Mesendoderm (in vitro differentiated cells): ENCODE results near the gene ORC5.

Source experiments
- DNase-seq: peaks from one replicate; pipeline ENCODE4 v3.0.0; 2013
- H2AK5ac ChIP-seq: 2 replicates; pipeline ENCODE4 v1.6.1; 2013; ENCODE audit warnings: low read length, inconsistent platforms
- H2BK120ac ChIP-seq: 2 replicates; pipeline ENCODE4 v1.6.1; 2013; ENCODE audit warnings: low read depth, mild to moderate bottlenecking, low read length, moderate library complexity, mixed read lengths
- H2BK15ac ChIP-seq: replicated peaks from 2 replicates; pipeline ENCODE4 v1.6.1; 2013; ENCODE audit warnings: low read depth, mild to moderate bottlenecking, moderate library complexity
- H2BK5ac ChIP-seq: 2 replicates; pipeline ENCODE4 v1.6.1; 2013; ENCODE audit warnings: low read length, inconsistent platforms
- H3K18ac ChIP-seq: 2 replicates; pipeline ENCODE4 v1.6.1; 2013; ENCODE audit warnings: mild to moderate bottlenecking, low read length, mixed read lengths
- H3K23ac ChIP-seq: one replicate; pipeline ENCODE4 v1.6.1; 2013; ENCODE audit warnings: low read length
- H3K27ac ChIP-seq: 2 replicates; pipeline ENCODE4 v1.5.1; 2013; ENCODE audit warnings: low read depth, mild to moderate bottlenecking, inconsistent platforms, low read length, moderate library complexity
- H3K27me3 ChIP-seq: 2 replicates; pipeline ENCODE4 v1.6.1; 2013; ENCODE audit warnings: low read length, control low read depth, mild to moderate bottlenecking, inconsistent platforms; ENCODE audit not compliant: insufficient read depth, poor library complexity
- H3K36me3 ChIP-seq: 2 replicates; pipeline ENCODE4 v1.6.1; 2013; ENCODE audit warnings: low read length, inconsistent platforms; ENCODE audit not compliant: control insufficient read depth, insufficient read depth
- H3K4ac ChIP-seq: one replicate; pipeline ENCODE4 v1.6.1; 2013; ENCODE audit warnings: low read depth, mild to moderate bottlenecking, low read length, moderate library complexity
- H3K4me1 ChIP-seq: 2 replicates; pipeline ENCODE4 v1.6.1; 2013; ENCODE audit warnings: low read depth, low read length, inconsistent platforms; ENCODE audit not compliant: control insufficient read depth
- H3K4me2 ChIP-seq: 2 replicates; pipeline ENCODE4 v1.6.1; 2013; ENCODE audit warnings: low read length
- H3K4me3 ChIP-seq: 2 replicates; pipeline ENCODE4 v1.5.1; 2013; ENCODE audit warnings: mild to moderate bottlenecking, low read length
- H3K56ac ChIP-seq: one replicate; pipeline ENCODE4 v1.6.1; 2013; ENCODE audit warnings: low read length
- H3K79me1 ChIP-seq: 2 replicates; pipeline ENCODE4 v1.6.1; 2013; ENCODE audit warnings: low read length, inconsistent platforms
- H3K79me2 ChIP-seq: 2 replicates; pipeline ENCODE4 v1.6.1; 2013; ENCODE audit warnings: mild to moderate bottlenecking, low read length; ENCODE audit not compliant: control insufficient read depth, insufficient read depth
- H3K9ac ChIP-seq: 2 replicates; pipeline ENCODE4 v1.6.1; 2013; ENCODE audit warnings: low read length, inconsistent platforms
- H4K5ac ChIP-seq: one replicate; pipeline ENCODE4 v1.6.1; 2013; ENCODE audit warnings: low read length
- H4K8ac ChIP-seq: one replicate; pipeline ENCODE4 v1.6.1; 2013; ENCODE audit warnings: low read depth, mild to moderate bottlenecking, control low read depth, low read length, moderate library complexity
- WGBS: extraction: QIAGEN DNeasy Blood & Tissue Kit; methylation state at CpG from one replicate; pipeline ENCODE4 v1.1.7; 2013; ENCODE audit warnings: low lambda C conversion rate, missing lambda C conversion rate; ENCODE audit not compliant: insufficient coverage; ENCODE audit errors: extremely low coverage; 5-methylcytosine and 5-hydroxymethylcytosine counted together

ORC5 gene

GRCh38 chr7:104209063-104209462 is 1.2 kb upstream of the ORC5 start:
- Histone ChIP-seq H2BK5ac (no peak overlapping the region), H2BK120ac (no peak overlapping the region), H2BK15ac (no peak overlapping the region), H3K27ac (no peak overlapping the region), H3K4me3 (no peak overlapping the region), H2AK5ac (no peak overlapping the region), H3K27me3 (no peaks in the 10 kb centered on the region), H3K9ac (no peak overlapping the region), H4K5ac (no peak overlapping the region), H3K23ac (no peak overlapping the region), H3K79me2 (peaks cover 15% of the 10 kb centered on the region), H3K18ac (no peak overlapping the region), H3K4ac (no peak overlapping the region), H4K8ac (no peak overlapping the region), H3K4me2 (no peak overlapping the region), H3K79me1 (peaks cover 8% of the 10 kb centered on the region), H3K4me1 (no peaks in the 10 kb centered on the region), H3K56ac (no peak overlapping the region), H3K36me3 (no peaks in the 10 kb centered on the region)
- no peak for DNase-seq
- no CpG with 5 or more reads among the region's 4 CpGs for WGBS

- Histone ChIP-seq H3K27me3 (no peaks in the 10 kb centered on the region), H2BK120ac (no peak overlapping the region), H4K8ac (peak overlapping the region; percentile 76), H3K56ac (peak overlapping the region; percentile 91), H3K18ac (peak overlapping the region; percentile 69), H3K4me3 (no peak overlapping the region), H2BK15ac (no peak overlapping the region), H3K9ac (peak overlapping the region; percentile 85), H2BK5ac (no peak overlapping the region), H3K79me1 (peaks cover 8% of the 10 kb centered on the region), H3K4ac (no peak overlapping the region), H3K4me1 (no peaks in the 10 kb centered on the region), H2AK5ac (no peak overlapping the region), H3K4me2 (peak overlapping the region; percentile 57), H3K36me3 (no peaks in the 10 kb centered on the region), H3K27ac (no peak overlapping the region), H4K5ac (no peak overlapping the region), H3K23ac (no peak overlapping the region), H3K79me2 (peaks cover 15% of the 10 kb centered on the region)
- no peak for DNase-seq
- WGBS, result no CpG with 5 or more reads among the region's 7 CpGs
Measured at GRCh38 chr7:104208421-104208780, 588 bp upstream of the ORC5 start.

GRCh38 chr7:104207348-104207730 is 474 bp downstream of the ORC5 start:
- peak overlapping the region; percentile 98 for H3K9ac ChIP-seq
- WGBS, result no CpG with 5 or more reads among the region's 10 CpGs
- H3K23ac ChIP-seq, result no peak overlapping the region
- DNase-seq, result peak; percentile 32
- H3K4me1 ChIP-seq, result no peaks in the 10 kb centered on the region
- H4K8ac ChIP-seq, result no peak overlapping the region
- H3K27ac ChIP-seq, result no peak overlapping the region
- H3K18ac ChIP-seq, result peak overlapping the region; percentile 13
- peak overlapping the region; percentile 95 for H3K56ac ChIP-seq
- H4K5ac ChIP-seq, result peak overlapping the region; percentile 16
- peaks cover 10% of the 10 kb centered on the region for H3K79me1 ChIP-seq
- peaks cover 1% of the 10 kb centered on the region for H3K36me3 ChIP-seq
- no peak overlapping the region for H2BK15ac ChIP-seq
- H3K4me3 ChIP-seq, result peak overlapping the region; percentile 92
- no peak overlapping the region for H2AK5ac ChIP-seq
- no peak overlapping the region for H3K4ac ChIP-seq
- H2BK120ac ChIP-seq, result no peak overlapping the region
- H2BK5ac ChIP-seq, result peak overlapping the region; percentile 17
- peaks cover 17% of the 10 kb centered on the region for H3K79me2 ChIP-seq
- H3K27me3 ChIP-seq, result no peaks in the 10 kb centered on the region
- peak overlapping the region; percentile 64 for H3K4me2 ChIP-seq

- H3K27ac ChIP-seq, result no peak overlapping the region
- H3K23ac ChIP-seq, result no peak overlapping the region
- peak overlapping the region; percentile 98 for H3K9ac ChIP-seq
- peak overlapping the region; percentile 64 for H3K4me2 ChIP-seq
- no peaks in the 10 kb centered on the region for H3K27me3 ChIP-seq
- no peak overlapping the region for H3K4ac ChIP-seq
- H4K5ac ChIP-seq, result no peak overlapping the region
- H3K4me1 ChIP-seq, result no peaks in the 10 kb centered on the region
- no peak overlapping the region for H3K18ac ChIP-seq
- no peak overlapping the region for H4K8ac ChIP-seq
- H2BK120ac ChIP-seq, result no peak overlapping the region
- no peak overlapping the region for H2AK5ac ChIP-seq
- no peak overlapping the region for H2BK15ac ChIP-seq
- DNase-seq, result no peak
- H3K4me3 ChIP-seq, result peak overlapping the region; percentile 92
- H3K36me3 ChIP-seq, result peaks cover 1% of the 10 kb centered on the region
- H3K79me1 ChIP-seq, result peaks cover 10% of the 10 kb centered on the region
- H2BK5ac ChIP-seq, result no peak overlapping the region
- WGBS, result no CpG with 5 or more reads among the region's 6 CpGs
- H3K56ac ChIP-seq, result peak overlapping the region; percentile 95
- peaks cover 17% of the 10 kb centered on the region for H3K79me2 ChIP-seq
Measured at GRCh38 chr7:104206841-104207240, 972 bp downstream of the ORC5 start.

- H3K79me2 ChIP-seq, result peaks cover 1% of the 10 kb centered on the region
- no peak overlapping the region for H3K27ac ChIP-seq
- no peak overlapping the region for H2AK5ac ChIP-seq
- H3K4me1 ChIP-seq, result no peaks in the 10 kb centered on the region
- H3K18ac ChIP-seq, result no peak overlapping the region
- no peak overlapping the region for H4K5ac ChIP-seq
- no peak overlapping the region for H2BK15ac ChIP-seq
- no peaks in the 10 kb centered on the region for H3K27me3 ChIP-seq
- no peak overlapping the region for H2BK5ac ChIP-seq
- H3K4ac ChIP-seq, result no peak overlapping the region
- H3K9ac ChIP-seq, result no peak overlapping the region
- no peak overlapping the region for H2BK120ac ChIP-seq
- peaks cover 4% of the 10 kb centered on the region for H3K36me3 ChIP-seq
- peaks cover 2% of the 10 kb centered on the region for H3K79me1 ChIP-seq
- no CpG with 5 or more reads among the region's 6 CpGs for WGBS
- DNase-seq, result peak; percentile 22
- no peak overlapping the region for H4K8ac ChIP-seq
- H3K23ac ChIP-seq, result no peak overlapping the region
- no peak overlapping the region for H3K4me3 ChIP-seq
- no peak overlapping the region for H3K56ac ChIP-seq
- H3K4me2 ChIP-seq, result no peak overlapping the region
Measured at GRCh38 chr7:104198673-104199278, 9.0 kb downstream of the ORC5 start.

- H4K8ac ChIP-seq, result no peak overlapping the region
- H3K79me2 ChIP-seq, result no peaks in the 10 kb centered on the region
- no peak overlapping the region for H3K56ac ChIP-seq
- H2BK5ac ChIP-seq, result no peak overlapping the region
- no peak overlapping the region for H3K18ac ChIP-seq
- peaks cover 3% of the 10 kb centered on the region for H3K36me3 ChIP-seq
- no peak for DNase-seq
- H3K4me2 ChIP-seq, result no peak overlapping the region
- H2BK120ac ChIP-seq, result no peak overlapping the region
- no peak overlapping the region for H3K23ac ChIP-seq
- no peak overlapping the region for H3K27ac ChIP-seq
- H2AK5ac ChIP-seq, result no peak overlapping the region
- H3K9ac ChIP-seq, result no peak overlapping the region
- H3K4me3 ChIP-seq, result no peak overlapping the region
- H3K4ac ChIP-seq, result no peak overlapping the region
- H3K4me1 ChIP-seq, result no peaks in the 10 kb centered on the region
- H2BK15ac ChIP-seq, result no peak overlapping the region
- no peaks in the 10 kb centered on the region for H3K27me3 ChIP-seq
- H4K5ac ChIP-seq, result no peak overlapping the region
- no CpG with 5 or more reads among the region's 2 CpGs for WGBS
- H3K79me1 ChIP-seq, result peaks cover 4% of the 10 kb centered on the region
Measured at GRCh38 chr7:104196161-104196560, 11.7 kb downstream of the ORC5 start.
